HCT116 (cell line): Measurements from ENCODE around the gene PIK3R2. TPM values are rescaled to one million over a fixed set of nuclear protein-coding genes. Genes with fewer than 3 reads are reported as not detected.

Source experiments
- ATAC-seq: fragments of 200-7000 bp; cut with Tn5 transposase; 2 replicates; pipeline ENCODE4 v1.9.1; 2020; ENCODE audit warnings: mild to moderate bottlenecking, moderate library complexity
- BruUV-seq: library from RNA; stranded (reverse); fragments of 400-500 nt; replicated peaks from 2 replicates; lab custom pipeline; 2021; lab: Mats Ljungman, UMichigan
- CTCF ChIA-PET: fragments of 300-600 bp; sonication (Branson Sonifier 250); formaldehyde crosslinking; loops from one replicate; lab custom pipeline; 2021; ENCODE audit warnings: antibody characterized with exemption; lab: Charles Lee
- POLR2A ChIA-PET: fragments of 300-600, 350-600 bp; sonication (Branson Sonifier 250); formaldehyde crosslinking; loops from one replicate; lab custom pipeline; 2021; ENCODE audit warnings: antibody characterized with exemption; lab: Charles Lee
- RAD21 ChIA-PET, 2 experiments: fragments of 300-600 bp; sonication (Branson Sonifier 250); formaldehyde crosslinking; loops; one replicate each; lab custom pipeline; 2023; ENCODE audit warnings: low total read pairs in 2 of 2; ENCODE audit not compliant: uncharacterized antibody in 2 of 2, unreplicated experiment in 2 of 2, low non-redundant PET in 1 of 2; lab: Charles Lee
- DNase-seq: peaks from one replicate; pipeline ENCODE4 v3.0.0-alpha.2; 2010; ENCODE audit warnings: low read depth, low spot score
- H2AFZ ChIP-seq: fragments of 200-600 bp; shearing (Covaris generic), sonication (generic); 2 replicates; pipeline ENCODE4 v1.6.1; 2017; ENCODE audit warnings: low read depth, mixed run types, mixed read lengths, antibody characterized with exemption, low read length; ENCODE audit not compliant: poor library complexity, severe bottlenecking
- H3K27ac ChIP-seq: 2 replicates; pipeline ENCODE4 v1.5.1; 2012; ENCODE audit warnings: low read depth, low read length
- H3K27me3 ChIP-seq: fragments of 200-600 bp; sonication (generic); 2 replicates; pipeline ENCODE4 v1.6.1; 2016; ENCODE audit warnings: mixed run types, low read length, mixed read lengths; ENCODE audit not compliant: insufficient read depth
- H3K36me3 ChIP-seq, 2 experiments: fragments of 200-500 bp in 1 of 2; fragments of 200-600 bp in 1 of 2; sonication (Bioruptor generic) in 1 of 2; sonication (generic) in 1 of 2; 2 replicates each; pipeline versions ENCODE4 v1.5.1 to v1.6.1; 2014 to 2016; ENCODE audit warnings: low read length in 2 of 2, inconsistent platforms in 1 of 2, mixed read lengths in 1 of 2, mixed run types in 1 of 2; ENCODE audit not compliant: insufficient read depth in 2 of 2, control insufficient read depth in 1 of 2
- H3K4me1 ChIP-seq, 2 experiments: fragments of 200-600 bp in 1 of 2; sonication (generic) in 1 of 2; 2 replicates each; pipeline versions ENCODE4 v1.5.1 to v1.6.1; 2012 to 2017; ENCODE audit warnings: low read length in 2 of 2, inconsistent platforms in 1 of 2, mild to moderate bottlenecking in 1 of 2, mixed read lengths in 1 of 2, mixed run types in 1 of 2, moderate library complexity in 1 of 2; ENCODE audit not compliant: insufficient read depth in 2 of 2, control insufficient read depth in 1 of 2
- H3K4me2 ChIP-seq: fragments of 200-600 bp; sonication (generic); 2 replicates; pipeline ENCODE4 v1.6.1; 2017; ENCODE audit warnings: mixed run types, low read length, mixed read lengths
- H3K4me3 ChIP-seq, 2 experiments: fragments of 200-600 bp in 1 of 2; sonication (generic) in 1 of 2; replicated peaks in 1 of 2; 2 replicates each; pipeline ENCODE4 v1.5.1; 2011 to 2016; ENCODE audit warnings: low read length in 2 of 2, control low read depth in 1 of 2, low read depth in 1 of 2, mild to moderate bottlenecking in 1 of 2, mixed read lengths in 1 of 2, mixed run types in 1 of 2
- H3K79me2 ChIP-seq: fragments of 200-600 bp; sonication (generic); 2 replicates; pipeline ENCODE4 v1.6.1; 2017; ENCODE audit warnings: mild to moderate bottlenecking, mixed run types, low read length, moderate library complexity, mixed read lengths; ENCODE audit not compliant: insufficient read depth
- H3K9ac ChIP-seq: fragments of 200-600 bp; sonication (generic); 2 replicates; pipeline ENCODE4 v1.6.1; 2016; ENCODE audit warnings: low read length, mixed read lengths
- H3K9me2 ChIP-seq: fragments of 200-600 bp; sonication (generic), shearing (Covaris generic); 2 replicates; pipeline ENCODE4 v1.6.1; 2017; ENCODE audit warnings: mixed run types, mild to moderate bottlenecking, moderate library complexity; ENCODE audit not compliant: insufficient read depth
- H3K9me3 ChIP-seq, 2 experiments: fragments of 200-500 bp in 1 of 2; fragments of 200-600 bp in 1 of 2; sonication (Bioruptor generic) in 1 of 2; sonication (generic) in 1 of 2; 2 replicates each; pipeline ENCODE4 v1.6.1; 2014 to 2017; ENCODE audit warnings: low read length in 2 of 2, mixed read lengths in 2 of 2, inconsistent platforms in 1 of 2, low read depth in 1 of 2, mild to moderate bottlenecking in 1 of 2, mixed run types in 1 of 2, moderate library complexity in 1 of 2; ENCODE audit not compliant: control insufficient read depth in 1 of 2, insufficient read depth in 1 of 2
- H4K20me1 ChIP-seq: fragments of 200-600 bp; sonication (generic), shearing (Covaris generic); 2 replicates; pipeline ENCODE4 v1.6.1; 2017; ENCODE audit warnings: mixed run types, mild to moderate bottlenecking, moderate library complexity; ENCODE audit not compliant: insufficient read depth
- CBX3 ChIP-seq: IDR thresholded peaks from 2 replicates; pipeline ENCODE4 v1.6.1; 2012; ENCODE audit warnings: low read depth
- CEBPB ChIP-seq: IDR thresholded peaks from 2 replicates; pipeline ENCODE4 v1.6.1; 2012; ENCODE audit warnings: low read depth
- EGR1 ChIP-seq: IDR thresholded peaks from 2 replicates; pipeline ENCODE4 v1.6.1; 2012; ENCODE audit warnings: low read depth
- ELF1 ChIP-seq: IDR thresholded peaks from 2 replicates; pipeline ENCODE4 v1.6.1; 2012; ENCODE audit warnings: low read depth, borderline replicate concordance
- EZH2 ChIP-seq: fragments of 200-600 bp; sonication (generic); IDR thresholded peaks from 2 replicates; pipeline ENCODE4 v1.6.1; 2017; ENCODE audit warnings: antibody characterized with exemption, mixed run types
- EZH2phosphoT487 ChIP-seq: fragments of 200-600 bp; IDR thresholded peaks from 2 replicates; pipeline ENCODE4 v1.6.1; 2018; ENCODE audit warnings: antibody characterized with exemption, borderline replicate concordance
- FOSL1 ChIP-seq: IDR thresholded peaks from 2 replicates; pipeline ENCODE4 v1.6.1; 2012; ENCODE audit warnings: low read depth
- JUND ChIP-seq: IDR thresholded peaks from 2 replicates; pipeline ENCODE4 v1.6.1; 2012
- POLR2A ChIP-seq: IDR thresholded peaks from 2 replicates; pipeline ENCODE4 v1.7.0; 2011; ENCODE audit warnings: borderline replicate concordance; ENCODE audit not compliant: insufficient read depth, insufficient read length; ENCODE audit errors: extremely low read depth
- POLR2AphosphoS5 ChIP-seq: IDR thresholded peaks from 2 replicates; pipeline ENCODE4 v1.6.1; 2011; ENCODE audit warnings: mild to moderate bottlenecking, low read depth, low read length, moderate library complexity
- SIN3A ChIP-seq: IDR thresholded peaks from 2 replicates; pipeline ENCODE4 v1.6.1; 2012; ENCODE audit warnings: low read depth
- SP1 ChIP-seq: IDR thresholded peaks from 2 replicates; pipeline ENCODE4 v1.6.1; 2012; ENCODE audit warnings: low read depth
- SRF ChIP-seq: IDR thresholded peaks from 2 replicates; pipeline ENCODE4 v1.6.1; 2012; ENCODE audit warnings: low read depth
- TCF7L2 ChIP-seq: IDR thresholded peaks from 2 replicates; pipeline ENCODE4 v1.7.0; 2011; ENCODE audit warnings: borderline replicate concordance, inconsistent platforms; ENCODE audit not compliant: insufficient read depth, insufficient read length; ENCODE audit errors: extremely low read depth
- ZFX ChIP-seq: fragments of 450-650 bp; IDR thresholded peaks from 2 replicates; pipeline ENCODE4 v1.6.1; 2017
- ZNF274 ChIP-seq: fragments of 200-500 bp; sonication (Bioruptor generic); IDR thresholded peaks from 2 replicates; pipeline ENCODE4 v1.6.1; 2014; ENCODE audit warnings: mild to moderate bottlenecking, low read depth, low read length, inconsistent platforms
- intact Hi-C: fragments of 100-400 bp; cut with micrococcal nuclease; formaldehyde crosslinking; loops from 2 replicates; pipeline ENCODE4 v1.10.0; 2022
- total RNA-seq: library from RNA; stranded (reverse); gene quantifications from one replicate; pipeline ENCODE4 v1.2.1, GENCODE V29; 2021; ENCODE audit not compliant: unreplicated experiment
- TF ChIP-seq, protein P1 (sequence below): IDR thresholded peaks from 2 replicates; pipeline ENCODE4 v1.6.1; 2012
- TF ChIP-seq, protein P2 (sequence below): IDR thresholded peaks from 2 replicates; pipeline ENCODE4 v1.6.1; 2011; ENCODE audit warnings: mild to moderate bottlenecking, low read length, moderate library complexity; ENCODE audit not compliant: insufficient replicate concordance; ENCODE audit errors: extremely low read depth
- TF ChIP-seq, protein P3 (sequence below): IDR thresholded peaks from 2 replicates; pipeline ENCODE4 v1.6.1; 2012
- TF ChIP-seq, protein P4 (sequence below): IDR thresholded peaks from 2 replicates; pipeline ENCODE4 v1.6.1; 2012; ENCODE audit warnings: low read depth

PIK3R2 gene
- total RNA-seq, 1 experiment from 2014 or later, result 53.4 TPM

DNA sequence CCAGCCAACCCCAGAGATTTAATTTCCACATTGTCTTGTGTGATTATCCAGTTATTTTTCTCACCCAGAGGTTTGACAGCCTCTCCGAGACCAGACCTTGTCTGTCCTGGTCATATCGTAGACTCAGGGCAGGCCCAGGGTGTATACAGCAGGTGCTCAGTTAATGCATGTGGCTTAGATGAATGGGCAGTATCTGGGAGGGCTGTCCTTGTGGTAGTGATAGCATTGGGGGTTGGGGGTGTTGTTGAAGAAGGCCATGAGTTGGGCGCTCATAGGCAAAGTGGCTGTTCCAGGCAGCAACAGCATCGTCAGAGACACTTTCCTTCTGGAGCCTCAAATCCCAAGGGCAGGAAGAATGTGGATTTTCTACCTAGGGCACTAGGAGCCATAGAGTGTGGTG lies 38.5 kb upstream of the PIK3R2 start:
- no peak overlapping the region for H2AFZ ChIP-seq
- TF ChIP-seq EGR1, result no peak
- TF ChIP-seq, protein P1, sequence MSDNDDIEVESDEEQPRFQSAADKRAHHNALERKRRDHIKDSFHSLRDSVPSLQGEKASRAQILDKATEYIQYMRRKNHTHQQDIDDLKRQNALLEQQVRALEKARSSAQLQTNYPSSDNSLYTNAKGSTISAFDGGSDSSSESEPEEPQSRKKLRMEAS, result no peak
- no peak for TF ChIP-seq POLR2AphosphoS5
- TF ChIP-seq, protein P2, sequence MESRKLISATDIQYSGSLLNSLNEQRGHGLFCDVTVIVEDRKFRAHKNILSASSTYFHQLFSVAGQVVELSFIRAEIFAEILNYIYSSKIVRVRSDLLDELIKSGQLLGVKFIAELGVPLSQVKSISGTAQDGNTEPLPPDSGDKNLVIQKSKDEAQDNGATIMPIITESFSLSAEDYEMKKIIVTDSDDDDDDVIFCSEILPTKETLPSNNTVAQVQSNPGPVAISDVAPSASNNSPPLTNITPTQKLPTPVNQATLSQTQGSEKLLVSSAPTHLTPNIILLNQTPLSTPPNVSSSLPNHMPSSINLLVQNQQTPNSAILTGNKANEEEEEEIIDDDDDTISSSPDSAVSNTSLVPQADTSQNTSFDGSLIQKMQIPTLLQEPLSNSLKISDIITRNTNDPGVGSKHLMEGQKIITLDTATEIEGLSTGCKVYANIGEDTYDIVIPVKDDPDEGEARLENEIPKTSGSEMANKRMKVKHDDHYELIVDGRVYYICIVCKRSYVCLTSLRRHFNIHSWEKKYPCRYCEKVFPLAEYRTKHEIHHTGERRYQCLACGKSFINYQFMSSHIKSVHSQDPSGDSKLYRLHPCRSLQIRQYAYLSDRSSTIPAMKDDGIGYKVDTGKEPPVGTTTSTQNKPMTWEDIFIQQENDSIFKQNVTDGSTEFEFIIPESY, result no peak
- no peak for TF ChIP-seq EZH2
- TF ChIP-seq POLR2A, result no peak
- TF ChIP-seq ZNF274, result no peak
- TF ChIP-seq, protein P3, sequence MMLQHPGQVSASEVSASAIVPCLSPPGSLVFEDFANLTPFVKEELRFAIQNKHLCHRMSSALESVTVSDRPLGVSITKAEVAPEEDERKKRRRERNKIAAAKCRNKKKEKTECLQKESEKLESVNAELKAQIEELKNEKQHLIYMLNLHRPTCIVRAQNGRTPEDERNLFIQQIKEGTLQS, result no peak
- TF ChIP-seq CBX3, result no peak
- no peak for TF ChIP-seq FOSL1
- TF ChIP-seq, protein P4, sequence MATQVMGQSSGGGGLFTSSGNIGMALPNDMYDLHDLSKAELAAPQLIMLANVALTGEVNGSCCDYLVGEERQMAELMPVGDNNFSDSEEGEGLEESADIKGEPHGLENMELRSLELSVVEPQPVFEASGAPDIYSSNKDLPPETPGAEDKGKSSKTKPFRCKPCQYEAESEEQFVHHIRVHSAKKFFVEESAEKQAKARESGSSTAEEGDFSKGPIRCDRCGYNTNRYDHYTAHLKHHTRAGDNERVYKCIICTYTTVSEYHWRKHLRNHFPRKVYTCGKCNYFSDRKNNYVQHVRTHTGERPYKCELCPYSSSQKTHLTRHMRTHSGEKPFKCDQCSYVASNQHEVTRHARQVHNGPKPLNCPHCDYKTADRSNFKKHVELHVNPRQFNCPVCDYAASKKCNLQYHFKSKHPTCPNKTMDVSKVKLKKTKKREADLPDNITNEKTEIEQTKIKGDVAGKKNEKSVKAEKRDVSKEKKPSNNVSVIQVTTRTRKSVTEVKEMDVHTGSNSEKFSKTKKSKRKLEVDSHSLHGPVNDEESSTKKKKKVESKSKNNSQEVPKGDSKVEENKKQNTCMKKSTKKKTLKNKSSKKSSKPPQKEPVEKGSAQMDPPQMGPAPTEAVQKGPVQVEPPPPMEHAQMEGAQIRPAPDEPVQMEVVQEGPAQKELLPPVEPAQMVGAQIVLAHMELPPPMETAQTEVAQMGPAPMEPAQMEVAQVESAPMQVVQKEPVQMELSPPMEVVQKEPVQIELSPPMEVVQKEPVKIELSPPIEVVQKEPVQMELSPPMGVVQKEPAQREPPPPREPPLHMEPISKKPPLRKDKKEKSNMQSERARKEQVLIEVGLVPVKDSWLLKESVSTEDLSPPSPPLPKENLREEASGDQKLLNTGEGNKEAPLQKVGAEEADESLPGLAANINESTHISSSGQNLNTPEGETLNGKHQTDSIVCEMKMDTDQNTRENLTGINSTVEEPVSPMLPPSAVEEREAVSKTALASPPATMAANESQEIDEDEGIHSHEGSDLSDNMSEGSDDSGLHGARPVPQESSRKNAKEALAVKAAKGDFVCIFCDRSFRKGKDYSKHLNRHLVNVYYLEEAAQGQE, result no peak
- no peak for TF ChIP-seq SIN3A
- no peak for TF ChIP-seq ELF1
- no peak for TF ChIP-seq SP1
- no peak for TF ChIP-seq EZH2phosphoT487
- no peak for TF ChIP-seq ZFX
- TF ChIP-seq TCF7L2, result no peak
- no peak for TF ChIP-seq JUND
- TF ChIP-seq SRF, result no peak
- TF ChIP-seq CEBPB, result no peak
- no peak overlapping the region for H3K27ac ChIP-seq
- peaks cover 0 to 3% of the 10 kb centered on the region in 2 experiments; a peak in 1 of 4 replicates for H3K36me3 ChIP-seq
- H3K4me1 ChIP-seq, result peaks cover 19 to 38% of the 10 kb centered on the region in 2 experiments
- H3K9me2 ChIP-seq, result no peaks in the 10 kb centered on the region
- ChIA-PET POLR2A (no interaction called here), RAD21 (no interaction called here), CTCF (interaction anchor here (1.8 kb wide), 1 partner anchor 141 kb away, joined by 10 read pairs; a partner anchor contains a TSS)
- peaks cover 11% of the 10 kb centered on the region; the same call in 1 of the 2 replicates for H3K79me2 ChIP-seq
- intact Hi-C loops, result no loop called here
- no peaks in the 10 kb centered on the region for H3K9me3 ChIP-seq
- no peak overlapping the region for H3K4me2 ChIP-seq
- BruUV-seq, result no TSS peak
- H3K9ac ChIP-seq, result no peak overlapping the region
- H3K27me3 ChIP-seq, result no peaks in the 10 kb centered on the region
- no peaks in the 10 kb centered on the region for H4K20me1 ChIP-seq
- no peak overlapping the region for H3K4me3 ChIP-seq
- DNase-seq (no peak), ATAC-seq (no peak)
